D721Med (cell line): Measurements from ENCODE around the gene ELK4.
A peak's percentile ranks its signal among the peaks of the same experiment; 100 is the strongest.

ENCODE experiments used
- DNase-seq: peaks from one replicate; pipeline ENCODE4 v3.0.0; 2011; ENCODE audit warnings: low spot score; ENCODE audit not compliant: insufficient read length
- FAIRE-seq: peaks from 2 replicates; lab custom pipeline; 2011; peaks lifted over from hg19 to GRCh38; lab: Jason Lieb, UNC
- TF ChIP-seq, protein P1 (sequence below): IDR thresholded peaks from 2 replicates; pipeline ENCODE4 v1.5.1; 2012; ENCODE audit warnings: mild to moderate bottlenecking, control low read depth; ENCODE audit not compliant: insufficient read depth; ENCODE audit errors: missing control alignments

Gene ELK4

DNA sequence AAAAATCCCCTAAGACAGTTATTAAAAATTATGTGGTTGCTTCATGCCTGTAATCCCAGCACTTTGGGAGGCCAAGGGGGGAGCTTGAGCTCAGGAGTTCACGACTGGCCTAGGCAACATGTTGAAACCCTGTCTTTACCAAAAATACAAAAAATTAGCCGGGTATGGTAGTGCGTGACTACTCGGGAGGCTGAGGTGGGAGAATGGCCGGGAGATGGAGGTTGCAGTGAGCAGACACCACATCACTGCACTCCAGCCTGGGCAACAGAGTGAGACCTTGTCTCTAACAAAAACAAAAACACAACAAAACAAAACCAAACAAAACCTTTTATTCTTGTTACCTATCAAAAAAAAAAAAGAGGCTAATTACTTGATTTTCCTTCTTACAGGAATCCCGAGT lies 2.1 kb downstream of the ELK4 start:
- no peak for FAIRE-seq
- TF ChIP-seq, protein P1, sequence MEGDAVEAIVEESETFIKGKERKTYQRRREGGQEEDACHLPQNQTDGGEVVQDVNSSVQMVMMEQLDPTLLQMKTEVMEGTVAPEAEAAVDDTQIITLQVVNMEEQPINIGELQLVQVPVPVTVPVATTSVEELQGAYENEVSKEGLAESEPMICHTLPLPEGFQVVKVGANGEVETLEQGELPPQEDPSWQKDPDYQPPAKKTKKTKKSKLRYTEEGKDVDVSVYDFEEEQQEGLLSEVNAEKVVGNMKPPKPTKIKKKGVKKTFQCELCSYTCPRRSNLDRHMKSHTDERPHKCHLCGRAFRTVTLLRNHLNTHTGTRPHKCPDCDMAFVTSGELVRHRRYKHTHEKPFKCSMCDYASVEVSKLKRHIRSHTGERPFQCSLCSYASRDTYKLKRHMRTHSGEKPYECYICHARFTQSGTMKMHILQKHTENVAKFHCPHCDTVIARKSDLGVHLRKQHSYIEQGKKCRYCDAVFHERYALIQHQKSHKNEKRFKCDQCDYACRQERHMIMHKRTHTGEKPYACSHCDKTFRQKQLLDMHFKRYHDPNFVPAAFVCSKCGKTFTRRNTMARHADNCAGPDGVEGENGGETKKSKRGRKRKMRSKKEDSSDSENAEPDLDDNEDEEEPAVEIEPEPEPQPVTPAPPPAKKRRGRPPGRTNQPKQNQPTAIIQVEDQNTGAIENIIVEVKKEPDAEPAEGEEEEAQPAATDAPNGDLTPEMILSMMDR: no peak
- no peak for DNase-seq

DNA sequence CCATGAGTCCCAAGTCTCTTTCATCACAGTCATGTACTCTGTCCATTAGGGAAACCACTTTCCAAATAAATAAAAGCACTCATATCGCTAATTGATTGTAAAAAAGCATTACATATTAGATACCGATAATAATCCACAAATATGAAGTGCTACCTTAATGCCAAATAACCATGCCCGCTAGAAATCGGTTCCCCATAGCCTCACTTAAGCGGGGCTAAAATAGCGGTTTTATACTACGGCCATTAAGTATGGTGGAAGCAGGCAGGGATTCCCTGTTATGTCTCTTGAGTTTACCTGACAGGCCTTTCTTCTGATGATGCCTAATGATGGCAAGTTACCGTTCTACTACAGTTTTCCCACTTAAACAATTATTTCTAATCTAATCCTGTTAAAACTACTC lies 3.9 kb downstream of the ELK4 start:
- DNase-seq (no peak), FAIRE-seq (no peak)
- TF ChIP-seq, protein P1: no peak

DNA sequence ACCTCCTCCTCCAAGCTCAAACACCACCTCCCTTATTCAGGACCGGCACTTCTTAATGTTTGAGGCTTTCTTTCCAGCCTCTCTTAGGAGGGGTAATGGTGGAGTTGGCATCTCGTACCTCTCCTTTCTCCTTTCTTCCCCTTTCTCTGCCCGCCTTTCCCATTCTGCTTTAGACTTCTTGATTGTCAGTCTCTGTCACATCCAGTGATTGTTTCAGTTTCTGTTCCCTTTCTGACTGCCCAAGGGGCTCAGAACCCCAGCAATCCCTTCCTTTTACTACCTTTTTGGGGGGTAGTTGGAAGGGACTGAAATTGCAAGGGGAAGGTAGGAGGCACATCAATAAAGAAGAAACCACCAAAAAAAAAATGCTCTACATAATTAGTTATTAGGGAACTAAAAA lies 5.6 kb downstream of the ELK4 start:
- FAIRE-seq (no peak), DNase-seq (no peak)
- TF ChIP-seq, protein P1: no peak

DNA sequence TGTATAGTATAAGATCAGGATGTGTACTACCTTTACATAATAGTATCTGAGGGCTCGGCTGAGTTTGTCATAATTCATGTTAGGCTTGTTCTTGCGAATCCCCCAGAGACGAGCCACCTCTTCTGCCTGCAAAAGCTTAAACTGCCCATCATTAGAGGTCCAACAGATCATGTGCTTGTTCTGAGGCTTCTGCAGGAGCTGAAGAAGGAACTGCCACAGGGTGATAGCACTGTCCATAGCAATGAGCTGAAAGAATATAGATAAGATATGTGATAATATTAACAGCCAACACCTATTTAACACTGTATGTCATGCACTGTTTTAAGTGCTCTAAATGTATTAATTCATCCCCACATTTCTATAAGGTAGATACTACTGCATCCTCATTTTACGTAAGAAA lies 8.2 kb downstream of the ELK4 start:
- DNase-seq (no peak), FAIRE-seq (no peak)
- TF ChIP-seq, protein P1: no peak

DNA sequence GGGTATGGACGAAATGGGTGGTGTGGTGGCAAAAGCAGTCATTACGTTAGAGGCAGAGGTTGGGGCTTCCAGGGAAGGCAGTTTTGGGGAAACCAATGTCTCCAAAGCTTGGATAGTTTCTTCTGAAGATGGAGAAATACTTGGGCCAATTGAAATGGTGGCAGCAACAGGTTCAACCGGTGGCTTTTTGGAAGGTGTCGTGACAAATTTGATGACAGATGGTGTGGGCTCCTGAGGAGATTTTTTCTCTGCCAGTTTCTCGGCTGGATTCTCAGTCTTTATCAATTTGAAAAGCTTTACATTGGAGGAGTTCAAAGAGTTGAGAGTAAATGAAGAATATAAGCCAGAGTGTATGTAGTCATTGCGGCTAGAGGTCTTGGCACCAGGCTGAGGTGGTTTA lies 11.5 kb downstream of the ELK4 start:
- FAIRE-seq (no peak), DNase-seq (no peak)
- TF ChIP-seq, protein P1: no peak

DNA sequence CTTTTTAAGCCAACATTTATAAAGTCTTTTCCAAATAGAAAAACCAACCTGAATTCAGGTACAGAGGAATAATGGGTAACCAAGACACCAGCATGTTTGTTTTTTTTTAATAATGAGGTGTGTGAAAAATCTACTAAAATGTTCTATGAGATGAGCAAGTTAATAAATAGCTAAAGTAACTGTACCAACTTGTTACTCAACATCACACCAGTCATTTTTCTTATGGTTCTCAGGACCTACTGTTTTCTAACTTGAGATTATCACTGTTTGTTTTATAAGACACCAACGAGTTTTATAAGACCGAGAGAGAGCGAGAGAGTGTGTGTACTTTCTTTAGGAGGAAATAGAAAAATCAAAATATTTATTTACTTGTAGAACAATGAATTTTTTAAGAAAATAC lies 12.4 kb downstream of the ELK4 start:
- FAIRE-seq (no peak), DNase-seq (no peak)
- TF ChIP-seq, protein P1: no peak

DNA sequence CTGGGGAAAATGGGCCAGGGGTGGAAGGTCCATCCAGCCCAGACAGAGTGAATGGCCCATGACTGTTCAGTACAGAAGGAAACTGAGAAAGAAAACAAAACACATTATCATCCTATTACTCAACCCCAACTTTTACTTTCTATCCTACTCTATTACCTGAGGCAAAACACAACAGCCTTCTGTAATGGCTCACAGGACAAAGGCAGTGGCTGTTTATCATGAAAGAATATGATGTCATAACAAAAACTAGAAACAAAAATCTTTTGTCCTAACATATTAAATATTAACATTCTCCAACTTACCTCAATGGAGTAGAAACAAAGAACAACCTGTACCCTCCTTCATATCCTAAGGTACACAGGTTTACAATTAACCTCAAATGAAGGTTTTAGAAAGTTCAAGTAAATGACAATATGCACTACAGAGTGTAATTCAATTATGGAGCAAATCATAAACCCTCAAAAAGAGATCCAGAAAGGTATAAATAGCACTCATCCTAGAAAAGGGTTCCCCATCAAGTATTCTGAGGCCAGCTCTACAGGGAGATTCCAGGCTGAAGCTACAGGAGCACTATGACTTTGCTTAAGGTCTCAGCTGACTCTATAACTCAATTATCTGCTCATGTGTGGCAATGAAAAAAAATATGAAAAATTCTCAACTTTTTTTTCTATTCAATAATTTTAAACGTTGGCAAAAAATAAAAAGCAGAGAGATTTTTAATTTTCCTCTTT lies 15.1 kb downstream of the ELK4 start:
- TF ChIP-seq, protein P1: no peak
- FAIRE-seq: peak; percentile 11
- DNase-seq: no peak
